Activated T-cell treated with anti-CD3 and anti-CD28 coated beads, Interleukin-2, amount 50 U/mL, for 4 hours (primary cell): ENCODE measurements around the gene HMCN1. TPM values are rescaled to one million over a fixed set of nuclear protein-coding genes. Genes with fewer than 3 reads are reported as not detected.

Experiments used
- ATAC-seq, 2 donors: fragments of 200-7000 bp; cut with Tn5 transposase; one replicate each; pipeline ENCODE4 v1.10.0; 2021
- DNase-seq: peaks from one replicate; pipeline ENCODE4 v3.0.0-alpha.2; 2020
- H3K27me3 Mint-ChIP-seq: one replicate; pipeline ENCODE4 v1.8.0; 2021; ENCODE audit warnings: low read depth, mixed read lengths
- H3K36me3 Mint-ChIP-seq: one replicate; pipeline ENCODE4 v1.8.0; 2022; ENCODE audit warnings: mixed read lengths; ENCODE audit not compliant: insufficient read depth
- H3K4me1 Mint-ChIP-seq: one replicate; pipeline ENCODE4 v1.8.0; 2021; ENCODE audit warnings: low read depth, mixed read lengths
- H3K4me3 Mint-ChIP-seq: one replicate; pipeline ENCODE4 v1.8.0; 2021; ENCODE audit warnings: mild to moderate bottlenecking, moderate library complexity, mixed read lengths
- H3K9me3 Mint-ChIP-seq: one replicate; pipeline ENCODE4 v1.8.0; 2021; ENCODE audit warnings: mixed read lengths
- total RNA-seq, 3 donors: library from RNA; stranded (reverse); gene quantifications; one replicate each; pipeline ENCODE4 v1.2.1, GENCODE V29; 2021

HMCN1 gene
- total RNA-seq, 3 donors from 2014 or later: under 0.01 to 0.03 (median 0.03) TPM

DNA sequence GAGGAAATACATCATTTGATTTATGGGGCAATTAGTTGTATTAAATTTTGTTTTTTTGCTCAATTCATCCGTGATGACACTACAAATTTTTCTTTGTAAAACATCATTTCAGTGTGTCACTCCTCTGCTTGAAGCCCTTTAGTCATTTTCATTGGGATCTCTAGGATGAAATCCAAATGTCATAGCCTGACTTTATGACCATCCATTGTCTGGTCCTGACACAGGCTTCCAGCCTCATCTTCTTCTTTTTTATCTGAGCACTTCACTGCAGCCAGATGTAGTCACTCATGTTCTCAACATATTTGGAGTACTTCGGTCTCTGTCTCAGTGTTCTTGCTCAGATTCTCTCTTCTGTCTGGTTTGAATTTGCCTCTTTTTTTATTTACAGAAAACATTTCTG, 173.1 kb downstream of the HMCN1 start:
- no peak for ATAC-seq
- no peaks in the 10 kb centered on the region for H3K27me3 Mint-ChIP-seq

DNA sequence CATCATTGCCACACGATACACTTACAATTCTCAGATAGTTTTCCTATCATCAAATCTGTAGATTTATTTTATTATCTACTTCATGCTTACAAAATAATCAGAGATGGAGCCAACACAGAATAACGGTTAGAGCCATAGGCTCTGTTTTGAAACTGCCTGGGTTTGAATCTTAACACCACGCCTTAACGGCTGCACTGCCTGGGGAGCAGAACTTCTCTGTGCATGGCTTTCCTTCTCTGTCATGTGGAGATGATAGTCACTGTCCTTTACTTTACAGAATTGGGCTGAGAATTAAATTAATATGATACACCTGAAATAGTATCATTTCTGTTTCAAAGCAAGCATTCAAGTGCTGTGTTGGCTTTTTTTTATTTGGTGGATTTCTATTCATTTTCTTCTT, 177.8 kb downstream of the HMCN1 start:
- no peak for DNase-seq
- no peaks in the 10 kb centered on the region for H3K36me3 Mint-ChIP-seq
- peaks cover 6% of the 10 kb centered on the region for H3K27me3 Mint-ChIP-seq
- H3K9me3 Mint-ChIP-seq: no peaks in the 10 kb centered on the region
- H3K4me1 Mint-ChIP-seq: no peaks in the 10 kb centered on the region
- ATAC-seq: no peak
- H3K4me3 Mint-ChIP-seq: no peak overlapping the region

More for the DNA sequence above, 173.1 kb downstream of the HMCN1 start:
- Mint-ChIP-seq H3K4me1 (no peaks in the 10 kb centered on the region), H3K4me3 (no peak overlapping the region), H3K9me3 (no peaks in the 10 kb centered on the region), H3K36me3 (no peaks in the 10 kb centered on the region)
- DNase-seq: no peak

DNA sequence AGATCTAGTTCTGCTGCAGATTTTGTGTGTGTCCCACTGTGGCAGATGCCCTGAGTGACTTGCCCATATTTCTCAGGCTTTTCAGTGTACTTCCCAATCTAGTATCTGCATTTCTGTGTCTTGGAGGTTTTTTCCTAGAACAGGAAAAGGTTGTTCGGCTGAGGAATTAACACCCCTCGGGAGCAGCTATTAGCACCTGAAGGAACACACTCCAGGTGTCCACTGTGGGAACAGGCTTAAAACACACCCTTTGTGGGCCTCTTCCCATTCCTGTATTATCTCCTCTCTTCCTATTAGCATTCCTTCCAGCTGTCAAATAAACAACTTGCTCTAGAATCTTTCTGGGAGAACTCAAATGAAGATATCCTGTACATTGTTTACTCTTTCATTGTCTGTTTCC, 178.3 kb downstream of the HMCN1 start:
- Mint-ChIP-seq H3K4me1 (no peaks in the 10 kb centered on the region), H3K27me3 (peaks cover 6% of the 10 kb centered on the region)
- no peak for ATAC-seq

DNA sequence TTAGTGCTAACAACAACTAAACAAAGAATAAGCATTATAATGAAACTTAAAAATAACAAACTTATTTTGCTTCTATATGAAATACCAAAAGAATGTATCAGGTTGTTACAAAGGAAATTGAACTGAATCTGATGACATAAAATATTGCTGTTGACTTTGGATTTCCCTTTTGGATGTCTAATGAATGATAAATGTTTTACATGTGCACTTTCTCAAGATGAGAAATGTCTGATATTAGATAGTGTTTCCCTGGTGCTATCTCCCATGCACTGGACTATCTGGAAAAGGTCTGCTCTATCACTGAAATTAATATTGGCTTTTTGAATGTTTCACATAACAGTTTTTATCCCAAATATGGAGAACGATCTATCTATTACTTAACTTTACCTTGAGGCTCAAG, 179.9 kb downstream of the HMCN1 start:
- Mint-ChIP-seq H3K9me3 (no peaks in the 10 kb centered on the region), H3K4me3 (no peak overlapping the region), H3K27me3 (peaks cover 8% of the 10 kb centered on the region), H3K4me1 (no peaks in the 10 kb centered on the region), H3K36me3 (no peaks in the 10 kb centered on the region)
- DNase-seq (no peak), ATAC-seq (no peak)

More for the DNA sequence above, 178.3 kb downstream of the HMCN1 start:
- H3K4me3 Mint-ChIP-seq: no peak overlapping the region
- H3K36me3 Mint-ChIP-seq: no peaks in the 10 kb centered on the region
- no peaks in the 10 kb centered on the region for H3K9me3 Mint-ChIP-seq
- no peak for DNase-seq

DNA sequence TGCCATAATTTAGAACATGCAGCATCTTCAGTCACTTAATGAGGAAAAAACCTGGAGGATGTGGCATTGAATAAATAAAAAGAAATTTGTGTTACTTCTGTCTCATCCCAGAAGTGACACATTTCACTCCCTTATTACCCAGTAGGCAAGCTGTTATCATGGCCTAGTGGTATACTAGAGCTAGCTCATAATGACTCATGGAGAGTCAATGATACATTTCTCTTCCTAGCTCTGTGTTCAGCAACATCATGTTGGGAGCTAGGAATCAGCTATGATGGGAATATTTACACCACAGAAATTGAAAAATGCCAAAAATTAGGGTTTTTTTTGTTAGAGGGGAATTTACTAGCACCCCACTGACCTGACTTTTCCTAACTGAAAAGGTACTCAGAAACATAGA, 182.7 kb downstream of the HMCN1 start:
- H3K4me3 Mint-ChIP-seq: no peak overlapping the region
- DNase-seq (no peak), ATAC-seq (no peak)
- H3K4me1 Mint-ChIP-seq: no peaks in the 10 kb centered on the region
- peaks cover 8% of the 10 kb centered on the region for H3K27me3 Mint-ChIP-seq
- no peaks in the 10 kb centered on the region for H3K9me3 Mint-ChIP-seq
- H3K36me3 Mint-ChIP-seq: no peaks in the 10 kb centered on the region

DNA sequence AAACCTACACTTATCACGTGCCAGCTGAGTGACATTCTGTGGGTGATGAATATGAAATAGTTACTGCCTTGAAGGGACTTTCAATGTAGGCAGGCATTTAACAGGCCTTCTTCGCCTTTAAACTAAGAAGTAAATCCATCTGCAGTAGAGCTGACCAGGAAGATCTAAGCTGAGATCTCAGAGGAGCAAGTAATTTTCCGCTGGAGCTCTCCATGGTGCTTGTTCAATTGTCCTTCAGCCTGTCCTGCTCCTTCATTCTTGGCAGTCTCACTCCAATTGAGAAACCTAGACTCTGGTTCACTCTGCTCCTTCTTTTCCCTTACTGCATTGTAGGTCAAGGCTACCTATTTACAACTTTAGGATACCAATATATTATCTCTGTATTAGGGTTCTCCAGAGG, 183.5 kb downstream of the HMCN1 start:
- Mint-ChIP-seq H3K4me3 (no peak overlapping the region), H3K4me1 (no peaks in the 10 kb centered on the region), H3K9me3 (no peaks in the 10 kb centered on the region), H3K27me3 (peaks cover 8% of the 10 kb centered on the region), H3K36me3 (no peaks in the 10 kb centered on the region)
- ATAC-seq: no peak
- DNase-seq: no peak

DNA sequence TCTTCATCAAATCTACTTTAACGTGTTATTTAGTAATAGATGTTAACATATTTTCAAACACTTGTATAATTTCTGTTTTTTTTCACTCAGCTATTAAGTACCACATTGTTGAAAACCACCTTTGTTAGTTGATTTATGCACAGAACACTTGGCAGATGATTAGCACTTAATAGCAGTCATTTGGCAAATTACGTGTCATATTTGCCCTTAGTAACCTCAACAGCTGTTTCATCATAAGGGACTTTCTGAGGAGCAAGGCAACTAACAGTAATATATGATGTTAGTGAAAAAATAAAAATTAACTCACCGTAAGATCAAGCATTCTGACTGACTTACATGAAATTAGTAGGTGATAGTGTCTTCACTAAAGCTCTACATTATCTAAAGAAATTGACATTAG, 186.4 kb downstream of the HMCN1 start:
- no peaks in the 10 kb centered on the region for H3K4me1 Mint-ChIP-seq
- DNase-seq: no peak
- H3K27me3 Mint-ChIP-seq: peaks cover 2% of the 10 kb centered on the region
- no peaks in the 10 kb centered on the region for H3K36me3 Mint-ChIP-seq
- ATAC-seq: no peak
- no peaks in the 10 kb centered on the region for H3K9me3 Mint-ChIP-seq
- H3K4me3 Mint-ChIP-seq: no peak overlapping the region

DNA sequence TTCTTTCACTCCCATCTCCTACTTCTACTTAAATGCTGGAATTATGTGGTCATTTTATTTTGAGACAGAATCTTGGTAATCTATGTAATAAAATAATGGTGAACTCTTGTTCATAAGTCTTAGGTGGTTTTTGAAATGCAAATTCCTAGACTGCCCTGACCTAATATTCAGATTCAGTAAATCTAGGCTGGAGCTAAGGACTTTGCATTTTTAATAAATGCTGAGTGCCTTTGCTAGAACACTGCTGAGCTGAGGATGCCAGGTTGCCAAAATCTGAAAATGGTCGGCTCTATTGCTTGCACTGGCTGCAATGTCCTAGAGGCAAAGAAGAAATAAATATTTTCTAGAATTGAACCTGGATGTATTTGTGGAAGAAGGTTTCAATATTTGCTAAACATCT, 187.4 kb downstream of the HMCN1 start:
- no peak for DNase-seq
- Mint-ChIP-seq H3K27me3 (peaks cover 2% of the 10 kb centered on the region), H3K9me3 (no peaks in the 10 kb centered on the region), H3K36me3 (no peaks in the 10 kb centered on the region), H3K4me3 (no peak overlapping the region), H3K4me1 (no peaks in the 10 kb centered on the region)
- no peak for ATAC-seq

DNA sequence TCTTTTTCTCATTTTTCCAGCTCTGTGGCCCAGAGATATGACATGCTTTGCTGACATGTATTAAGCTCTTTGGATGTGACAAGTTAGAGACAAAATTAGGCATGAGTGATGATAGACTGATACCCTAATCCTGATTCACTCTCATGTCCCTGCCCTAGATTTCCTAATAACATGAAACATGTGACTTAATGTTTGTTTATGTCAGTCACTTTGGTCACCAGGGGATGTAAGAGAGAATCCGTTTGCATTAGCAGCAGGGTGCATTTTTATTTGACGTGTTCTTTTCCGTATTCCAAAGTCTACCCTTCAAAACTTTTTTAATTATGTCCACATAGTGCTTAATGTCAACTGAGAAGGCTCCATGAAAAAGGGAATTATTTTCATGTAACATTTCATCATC, 192.4 kb downstream of the HMCN1 start:
- H3K9me3 Mint-ChIP-seq: no peaks in the 10 kb centered on the region
- H3K36me3 Mint-ChIP-seq: no peaks in the 10 kb centered on the region
- H3K27me3 Mint-ChIP-seq: no peaks in the 10 kb centered on the region
- no peaks in the 10 kb centered on the region for H3K4me1 Mint-ChIP-seq
- no peak for ATAC-seq
- no peak overlapping the region for H3K4me3 Mint-ChIP-seq
- DNase-seq: no peak

DNA sequence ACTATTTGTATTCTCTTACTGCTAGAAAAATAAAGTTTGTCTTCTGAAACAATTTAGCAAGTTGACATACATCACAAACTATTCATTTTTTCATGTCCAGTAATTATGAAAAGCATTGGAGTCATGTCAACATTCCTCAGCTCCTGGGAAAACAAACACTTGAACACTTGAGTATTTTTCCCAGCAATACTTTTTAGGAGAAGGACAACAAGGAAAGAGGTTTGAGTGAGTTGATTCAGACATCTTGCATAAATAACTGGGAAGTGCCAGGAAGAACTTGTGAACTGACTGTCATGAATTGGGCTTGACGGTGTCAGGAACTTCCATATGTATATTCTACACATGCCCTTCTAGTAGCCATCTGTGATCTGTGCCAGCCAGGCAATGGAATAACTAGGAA, 195.6 kb downstream of the HMCN1 start:
- no peaks in the 10 kb centered on the region for H3K27me3 Mint-ChIP-seq

DNA sequence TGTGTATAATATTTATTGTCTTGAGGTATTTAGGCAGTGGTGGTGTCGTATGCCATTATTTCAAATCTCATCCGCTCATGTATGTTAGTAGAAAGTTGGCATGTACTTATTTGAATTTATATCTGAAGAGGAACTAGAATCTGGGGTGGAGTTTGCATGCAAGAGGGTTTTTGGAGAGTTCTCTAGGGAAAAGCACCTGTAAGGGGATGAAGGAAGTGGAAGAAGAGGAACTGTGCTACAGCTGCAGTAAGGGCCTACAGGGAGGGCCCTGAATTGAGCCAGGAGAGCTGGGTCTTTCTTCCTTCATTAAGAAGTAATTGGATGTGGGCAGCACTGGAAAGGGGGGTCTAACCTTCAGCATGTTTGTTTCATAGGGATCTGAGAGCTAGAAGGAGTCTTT, 197.2 kb downstream of the HMCN1 start:
- Mint-ChIP-seq H3K9me3 (no peaks in the 10 kb centered on the region), H3K36me3 (no peaks in the 10 kb centered on the region), H3K27me3 (peaks cover 2% of the 10 kb centered on the region), H3K4me1 (no peaks in the 10 kb centered on the region), H3K4me3 (no peak overlapping the region)
- ATAC-seq (no peak), DNase-seq (no peak)

More for the DNA sequence above, 195.6 kb downstream of the HMCN1 start:
- Mint-ChIP-seq H3K9me3 (no peaks in the 10 kb centered on the region), H3K4me1 (no peaks in the 10 kb centered on the region), H3K4me3 (no peak overlapping the region), H3K36me3 (no peaks in the 10 kb centered on the region)
- ATAC-seq: no peak
- no peak for DNase-seq

DNA sequence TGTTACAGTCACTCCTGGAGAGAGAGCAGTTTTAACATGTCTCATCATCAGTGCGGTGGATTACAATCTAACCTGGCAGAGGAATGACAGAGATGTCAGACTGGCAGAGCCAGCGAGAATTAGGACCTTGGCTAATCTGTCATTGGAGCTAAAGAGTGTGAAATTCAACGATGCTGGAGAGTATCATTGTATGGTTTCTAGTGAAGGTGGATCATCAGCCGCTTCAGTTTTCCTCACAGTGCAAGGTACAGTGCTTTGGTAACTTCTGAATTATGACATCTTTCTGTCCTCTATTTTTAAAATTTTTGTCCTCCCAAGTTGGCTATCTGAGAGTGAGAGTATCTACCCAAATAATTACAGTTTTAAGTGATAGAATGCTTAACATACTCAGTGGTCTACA, 199.4 kb downstream of the HMCN1 start:
- H3K4me1 Mint-ChIP-seq: no peaks in the 10 kb centered on the region

DNA sequence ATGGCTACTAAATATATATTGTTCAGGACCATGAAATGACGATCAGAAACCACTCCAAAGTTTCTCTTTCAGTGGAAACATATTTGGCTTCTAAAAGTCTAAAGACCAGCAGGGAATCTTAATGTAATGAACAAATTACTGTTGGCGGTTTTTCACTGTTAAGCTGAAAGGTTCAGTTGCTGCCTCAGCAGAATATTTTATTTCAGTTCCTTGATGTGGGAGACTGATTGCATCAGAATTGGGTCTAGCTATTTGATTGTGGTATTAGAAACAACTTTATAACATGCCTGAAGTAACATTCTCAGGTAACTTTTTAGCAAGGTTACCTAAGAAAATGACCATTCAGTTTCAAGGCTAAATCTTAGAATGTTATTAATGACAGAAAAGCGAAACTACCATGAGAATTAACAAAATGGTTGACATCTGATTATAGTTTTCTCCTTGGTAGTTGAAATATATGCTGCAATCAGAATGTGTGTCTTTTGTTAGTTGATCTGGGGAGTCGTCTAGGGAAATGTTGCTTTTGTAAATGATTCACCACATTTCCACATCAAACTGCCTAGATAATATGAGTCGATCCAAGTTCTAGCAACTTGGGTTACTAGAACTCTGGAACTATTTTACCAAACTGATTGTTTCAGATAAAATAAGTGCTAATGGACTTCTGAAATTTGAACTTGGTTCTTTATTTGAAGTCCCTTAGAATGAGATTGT, 200.4 kb downstream of the HMCN1 start:
- Mint-ChIP-seq H3K9me3 (peaks cover 4% of the 10 kb centered on the region), H3K36me3 (no peaks in the 10 kb centered on the region), H3K27me3 (peaks cover 2% of the 10 kb centered on the region), H3K4me1 (no peaks in the 10 kb centered on the region), H3K4me3 (no peak overlapping the region)
- no peak for DNase-seq
- no peak for ATAC-seq

More for the DNA sequence above, 199.4 kb downstream of the HMCN1 start:
- DNase-seq: no peak
- peaks cover 2% of the 10 kb centered on the region for H3K27me3 Mint-ChIP-seq
- H3K36me3 Mint-ChIP-seq: no peaks in the 10 kb centered on the region
- peaks cover 4% of the 10 kb centered on the region for H3K9me3 Mint-ChIP-seq
- ATAC-seq: no peak
- H3K4me3 Mint-ChIP-seq: no peak overlapping the region

DNA sequence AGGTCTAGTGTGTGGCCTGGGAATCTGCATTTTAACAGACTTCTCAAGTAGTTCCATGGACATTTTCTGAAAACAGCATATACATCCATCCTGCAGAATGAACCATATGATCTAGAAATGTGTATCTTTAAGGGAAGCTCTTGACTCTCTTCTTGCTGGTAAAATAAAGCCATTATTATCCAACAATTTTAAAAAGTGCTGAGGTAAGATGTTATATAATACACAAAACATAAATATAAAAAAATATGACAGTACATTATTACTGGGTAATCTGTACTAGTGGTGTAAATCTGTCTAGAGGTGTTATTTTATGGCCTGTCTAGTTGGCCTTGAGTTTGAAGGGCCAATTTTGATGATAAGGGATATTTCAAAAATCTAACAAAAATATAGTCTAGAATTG, 201.2 kb downstream of the HMCN1 start:
- H3K36me3 Mint-ChIP-seq: no peaks in the 10 kb centered on the region
- no peak overlapping the region for H3K4me3 Mint-ChIP-seq
- no peaks in the 10 kb centered on the region for H3K4me1 Mint-ChIP-seq
- peaks cover 4% of the 10 kb centered on the region for H3K9me3 Mint-ChIP-seq
- peaks cover 2% of the 10 kb centered on the region for H3K27me3 Mint-ChIP-seq
- no peak for ATAC-seq
- DNase-seq: no peak

DNA sequence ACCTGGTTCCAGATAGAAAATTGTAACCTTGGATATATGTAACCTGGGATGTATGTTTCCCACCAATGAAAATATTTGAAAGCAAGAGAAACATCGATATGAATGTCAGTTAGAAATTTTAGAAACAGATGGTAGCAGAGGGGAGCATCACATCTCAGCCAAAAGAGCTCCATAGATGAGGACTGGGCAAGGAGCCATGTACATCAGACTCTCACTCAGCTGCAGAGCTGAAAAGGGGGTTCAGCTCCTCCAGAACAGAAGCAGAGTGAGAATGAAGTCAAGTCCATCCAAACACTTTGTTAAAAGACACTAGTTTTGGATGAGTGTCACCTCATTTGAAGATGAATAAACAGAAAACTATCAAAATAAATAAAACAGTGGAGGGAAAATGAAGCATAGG, 202.4 kb downstream of the HMCN1 start:
- peaks cover 4% of the 10 kb centered on the region for H3K9me3 Mint-ChIP-seq
- H3K36me3 Mint-ChIP-seq: no peaks in the 10 kb centered on the region
- peaks cover 2% of the 10 kb centered on the region for H3K27me3 Mint-ChIP-seq
- DNase-seq (no peak), ATAC-seq (no peak)
- no peak overlapping the region for H3K4me3 Mint-ChIP-seq
- H3K4me1 Mint-ChIP-seq: no peaks in the 10 kb centered on the region
